Neural progenitor cell (in vitro differentiated cells): Measurements from ENCODE around the gene FBLIM1.

Experiments
- CTCF ChIP-seq: fragments of 200-600 bp; sonication (generic); IDR thresholded peaks from 2 replicates; pipeline ENCODE4 v1.5.1; 2017; ENCODE audit warnings: antibody characterized with exemption, mild to moderate bottlenecking
- EZH2 ChIP-seq: fragments of 200-600 bp; sonication (generic); IDR thresholded peaks from 2 replicates; pipeline ENCODE4 v1.6.1; 2017; ENCODE audit warnings: antibody characterized with exemption, mild to moderate bottlenecking, moderate library complexity
- EZH2phosphoT487 ChIP-seq: fragments of 200-600 bp; sonication (generic); IDR thresholded peaks from 2 replicates; pipeline ENCODE4 v1.6.1; 2017; ENCODE audit warnings: antibody characterized with exemption

- TF ChIP-seq CTCF (no peak), EZH2 (no peak), EZH2phosphoT487 (no peak)
These were observed 44.0 kb upstream of the FBLIM1 start for GRCh38 chr1:15714406-15715136.
